NCI-H1092 (cell line): ENCODE measurements around the gene FGF21.
"Not testable (repeated sequence)": the region's sequence is repeated elsewhere in the genome, so short reads cannot be mapped to it uniquely, and the experiment has no call there.

Experiments used
- DNase-seq: peaks from one replicate; lab custom pipeline; 2025; lab: John Stamatoyannopoulos, UW

Gene FGF21

DNA sequence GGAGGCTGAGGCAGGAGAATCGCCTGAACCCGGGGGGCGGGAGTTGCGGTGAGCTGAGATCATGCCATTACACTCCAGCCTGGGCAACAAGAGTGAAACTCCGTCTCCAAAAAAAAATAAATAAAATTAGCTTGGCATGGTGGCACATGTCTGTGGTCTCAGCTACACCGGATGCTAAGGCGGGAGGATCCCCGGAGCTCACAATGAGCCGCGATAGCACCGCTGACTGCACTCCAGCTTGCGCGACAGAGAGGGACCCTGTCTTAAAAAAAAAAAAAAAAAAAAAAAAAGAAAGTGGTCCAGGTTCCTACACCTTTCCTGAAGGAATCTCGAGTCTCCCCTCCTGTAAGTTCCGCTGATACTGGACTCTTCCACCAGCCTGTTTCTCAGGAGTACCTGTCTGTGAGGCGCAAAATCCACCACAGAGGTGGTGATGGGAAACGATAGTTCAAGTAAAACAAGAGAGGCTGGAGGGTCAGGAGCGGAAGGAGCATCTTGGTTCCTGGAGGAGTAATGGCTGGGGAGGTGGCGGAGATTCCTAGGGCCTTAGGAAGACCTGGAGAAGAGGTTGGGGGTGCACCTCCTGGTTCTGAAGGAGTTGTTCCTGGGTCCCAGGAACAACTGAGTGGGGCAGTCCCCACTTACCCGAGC, 3.4 kb upstream of the FGF21 start:
- no peak for DNase-seq

GRCh38 chr19:48752496-48753365, 2.6 kb upstream of the FGF21 start, which contains the start of gene FUT1:
Gene FUT1 (minus strand): TSS chr19:48752641. CDS start chr19:48751281, 1,360 bp downstream.
- DNase-seq: peak; percentile 27

DNA sequence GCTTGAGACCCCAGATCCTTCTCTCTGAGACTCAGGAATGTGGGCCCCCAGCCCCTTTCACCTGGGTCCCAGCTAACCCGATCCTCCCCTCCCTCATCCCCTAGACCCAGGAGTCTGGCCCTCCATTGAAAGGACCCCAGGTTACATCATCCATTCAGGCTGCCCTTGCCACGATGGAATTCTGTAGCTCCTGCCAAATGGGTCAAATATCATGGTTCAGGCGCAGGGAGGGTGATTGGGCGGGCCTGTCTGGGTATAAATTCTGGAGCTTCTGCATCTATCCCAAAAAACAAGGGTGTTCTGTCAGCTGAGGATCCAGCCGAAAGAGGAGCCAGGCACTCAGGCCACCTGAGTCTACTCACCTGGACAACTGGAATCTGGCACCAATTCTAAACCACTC, 463 bp downstream of the FGF21 start:
- no peak for DNase-seq

GRCh38 chr19:48756212-48756611, 888 bp downstream of the FGF21 start:
- DNase-seq: no peak

DNA sequence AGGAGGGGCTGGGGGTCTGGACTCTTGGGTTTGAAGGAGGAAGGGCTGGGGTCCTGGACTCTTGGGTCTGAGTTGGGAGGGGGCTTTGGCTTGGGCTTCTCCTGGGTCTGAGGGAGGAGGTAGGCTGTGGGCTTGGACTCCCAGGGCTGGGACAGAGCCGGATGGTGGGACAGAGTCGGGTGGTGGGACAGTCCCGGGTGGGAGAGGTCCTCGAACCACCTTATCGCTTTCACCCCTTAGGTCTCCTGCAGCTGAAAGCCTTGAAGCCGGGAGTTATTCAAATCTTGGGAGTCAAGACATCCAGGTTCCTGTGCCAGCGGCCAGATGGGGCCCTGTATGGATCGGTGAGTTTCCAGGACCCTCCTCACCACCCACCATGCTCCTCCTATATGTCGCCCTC, 1.4 kb downstream of the FGF21 start:
- no peak for DNase-seq

- DNase-seq: no peak
Measured at GRCh38 chr19:48757089-48757675, 1.9 kb downstream of the FGF21 start.

DNA sequence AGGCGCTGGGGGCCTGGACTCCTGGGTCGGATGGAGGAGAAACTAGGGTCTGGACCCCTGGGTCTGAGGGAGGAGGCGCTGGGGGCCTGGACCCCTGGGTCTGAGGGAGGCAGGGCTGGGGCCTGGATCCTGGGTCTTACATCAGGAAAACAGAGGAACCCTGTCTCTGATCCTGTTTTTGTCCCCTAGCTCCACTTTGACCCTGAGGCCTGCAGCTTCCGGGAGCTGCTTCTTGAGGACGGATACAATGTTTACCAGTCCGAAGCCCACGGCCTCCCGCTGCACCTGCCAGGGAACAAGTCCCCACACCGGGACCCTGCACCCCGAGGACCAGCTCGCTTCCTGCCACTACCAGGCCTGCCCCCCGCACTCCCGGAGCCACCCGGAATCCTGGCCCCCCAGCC, 2.4 kb downstream of the FGF21 start:
- no peak for DNase-seq

- no peak for DNase-seq
Measured at GRCh38 chr19:48760504-48761205, 5.3 kb downstream of the FGF21 start.

DNA sequence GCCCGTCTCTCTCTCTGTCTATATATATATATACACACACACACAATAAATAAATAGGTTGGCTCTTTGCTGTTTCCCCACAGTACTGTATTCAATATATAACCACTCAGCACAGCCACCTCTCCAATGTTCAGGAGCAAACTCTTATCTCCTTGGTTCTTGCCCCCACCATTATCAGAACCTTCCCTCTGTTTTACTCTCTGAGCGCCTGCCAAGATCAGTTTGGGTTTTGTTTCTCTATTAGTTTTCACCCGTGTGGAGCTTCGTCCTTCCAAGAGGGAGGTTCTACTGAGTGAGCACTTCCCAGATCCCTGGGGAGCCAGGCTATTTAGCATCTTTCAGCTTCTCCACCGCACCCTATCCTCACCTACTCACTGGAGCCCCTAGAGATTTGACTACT, 10.5 kb downstream of the FGF21 start:
- DNase-seq: not testable (repeated sequence)

DNA sequence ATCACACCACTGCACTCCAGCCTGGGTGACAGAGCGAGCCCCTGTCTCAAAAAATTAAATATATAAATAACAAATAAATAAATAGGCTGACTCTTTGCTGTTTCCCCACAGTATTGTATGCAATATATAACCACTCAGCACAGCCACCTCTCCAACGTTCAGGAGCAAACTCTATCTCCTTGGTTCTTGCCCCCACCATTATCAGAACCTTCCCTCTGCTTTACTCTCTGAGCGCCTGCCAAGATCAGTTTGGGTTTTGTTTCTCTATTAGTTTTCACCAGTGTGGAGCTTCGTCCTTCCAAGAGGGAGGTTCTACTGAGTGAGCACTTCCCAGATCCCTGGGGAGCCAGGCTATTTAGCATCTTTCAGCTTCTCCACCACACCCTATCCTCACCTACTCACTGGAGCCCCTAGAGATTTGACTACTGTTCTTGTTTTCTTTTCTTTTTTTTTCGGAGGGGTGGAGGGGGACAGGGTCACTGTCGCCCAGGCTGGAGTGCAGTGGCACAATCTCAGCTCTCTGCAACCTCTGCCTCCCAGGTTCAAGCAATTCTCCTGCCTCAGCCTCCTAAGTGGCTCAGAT, 12.9 kb downstream of the FGF21 start:
- DNase-seq: not testable (repeated sequence)

DNA sequence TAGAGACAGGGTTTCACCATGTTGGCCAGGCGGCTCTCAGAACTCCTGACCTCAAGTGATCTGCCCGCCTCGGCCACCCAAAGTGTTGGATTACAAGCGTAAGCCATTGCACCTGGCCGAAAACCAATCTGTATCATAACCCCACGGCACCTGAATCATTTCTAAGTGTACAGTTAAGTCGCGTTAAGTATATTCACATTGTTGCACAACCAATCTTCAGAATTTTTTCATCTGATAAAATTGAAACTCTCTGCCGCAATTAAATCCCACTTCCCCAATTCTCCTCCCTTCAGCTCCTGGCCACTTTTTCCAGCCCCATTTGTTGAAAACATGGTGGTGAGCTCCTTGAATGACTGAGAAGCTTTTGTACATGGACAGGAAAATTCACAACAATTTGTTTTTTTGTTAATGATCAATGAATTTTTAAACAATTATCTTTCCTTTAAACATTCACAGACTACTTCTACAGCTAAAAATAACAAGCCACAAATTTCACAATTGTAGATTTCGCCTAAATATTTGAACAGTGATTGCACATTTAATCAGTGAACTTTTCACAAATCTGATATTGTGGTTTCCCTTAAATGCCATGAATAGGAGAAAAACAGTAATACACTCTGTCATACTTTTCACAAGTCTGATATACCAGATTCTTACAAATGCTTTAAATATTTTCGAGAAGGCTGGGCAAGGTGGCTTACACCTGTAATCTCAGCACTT, 13.8 kb downstream of the FGF21 start:
- DNase-seq: no peak

DNA sequence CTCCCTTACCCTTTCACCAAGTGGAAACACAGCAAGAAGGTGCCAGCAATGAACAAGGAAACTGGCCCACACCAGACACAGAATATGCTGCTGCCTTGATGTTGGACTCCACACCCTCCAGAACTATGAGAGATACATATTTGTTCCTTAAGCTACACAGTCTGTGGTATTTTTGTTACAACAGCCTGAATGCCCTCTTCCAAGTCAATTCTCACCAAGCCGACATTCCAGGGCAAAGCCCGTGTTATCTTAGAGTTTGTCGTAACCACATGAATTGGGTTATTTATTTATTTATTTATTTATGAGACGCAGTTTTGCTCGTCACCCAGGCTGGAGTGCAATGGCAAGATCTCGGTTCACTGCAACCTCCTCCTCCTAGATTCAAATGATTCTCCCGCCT, 14.9 kb downstream of the FGF21 start:
- DNase-seq: no peak

DNA sequence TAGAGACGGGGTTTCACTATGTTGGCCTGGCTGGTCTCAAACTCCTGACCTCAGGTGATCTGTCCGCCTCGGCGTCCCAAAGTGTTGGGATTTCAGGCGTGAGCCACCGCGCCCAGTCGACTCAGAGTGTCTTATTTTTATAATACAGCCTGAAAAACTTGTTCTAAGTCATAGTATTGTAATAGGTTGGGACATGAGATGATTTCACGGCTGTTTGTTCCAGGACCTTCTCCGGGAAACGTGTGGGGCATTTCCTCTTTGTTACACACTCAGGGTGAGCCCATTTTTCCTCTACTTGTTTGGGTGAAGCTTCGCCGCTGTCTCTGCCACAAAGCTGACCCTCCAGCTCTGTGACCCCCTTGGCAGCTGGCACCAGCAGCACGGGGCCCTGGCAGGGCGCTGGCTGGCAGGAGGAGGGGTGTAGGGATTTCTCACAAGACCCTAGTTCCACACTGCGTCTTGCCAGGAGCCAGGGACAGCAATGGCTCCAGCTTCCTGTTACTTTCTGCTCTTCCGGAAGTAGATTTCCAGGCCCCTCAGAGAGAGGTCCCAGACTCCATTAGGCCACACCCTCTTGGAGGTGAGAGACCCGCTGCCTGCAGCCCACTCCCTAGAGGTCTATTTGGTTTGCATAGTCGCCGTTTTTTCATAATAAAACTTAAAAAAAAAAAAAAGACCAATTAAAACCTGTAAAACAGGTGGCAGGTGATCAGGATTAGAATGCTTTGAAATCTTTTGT, 15.6 kb downstream of the FGF21 start:
- DNase-seq: no peak

DNA sequence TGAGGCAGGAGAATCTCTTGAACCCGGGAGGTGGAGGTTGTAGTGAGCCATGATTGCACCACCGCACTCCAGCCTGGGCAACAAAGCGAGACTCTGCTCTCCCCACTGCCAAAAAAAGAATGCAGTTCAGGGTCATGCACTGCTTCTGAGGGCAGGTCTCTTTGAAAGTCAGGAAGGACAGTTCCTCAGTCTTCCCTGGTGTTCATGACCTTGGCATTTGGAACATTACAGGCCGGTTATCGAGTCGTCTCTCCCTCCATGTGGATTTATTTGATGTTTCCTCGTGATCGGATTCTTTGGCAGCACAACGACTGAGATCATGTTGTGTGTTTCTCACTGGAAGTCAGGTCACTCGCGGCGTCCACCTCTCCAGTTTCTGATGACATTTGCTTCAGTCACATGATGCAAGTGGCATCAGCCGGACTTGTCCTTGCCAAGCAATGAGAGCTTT, 17.2 kb downstream of the FGF21 start:
- no peak for DNase-seq

GRCh38 chr19:48777139-48777538, 21.8 kb downstream of the FGF21 start:
- no peak for DNase-seq

- DNase-seq: no peak
Measured at GRCh38 chr19:48777720-48778119, 22.4 kb downstream of the FGF21 start.

DNA sequence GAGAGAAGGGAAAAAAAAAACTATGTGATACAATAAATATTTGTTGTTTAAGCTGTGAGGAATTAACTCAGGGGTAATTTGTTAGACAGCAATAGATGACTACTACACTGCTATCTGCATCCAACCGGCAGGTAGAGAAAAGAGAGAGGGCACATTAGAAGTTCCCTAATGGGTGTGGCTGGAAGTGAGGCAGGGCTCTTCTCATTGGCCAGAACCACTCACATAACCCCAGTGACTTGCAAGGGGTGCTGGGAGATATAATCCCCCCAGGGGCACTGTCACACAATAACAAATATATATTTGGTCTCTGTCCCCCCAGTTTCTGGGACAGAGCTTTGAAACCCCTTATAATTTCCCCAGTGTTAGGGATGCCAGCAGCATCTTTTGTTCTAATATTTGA, 24.3 kb downstream of the FGF21 start:
- DNase-seq: no peak

GRCh38 chr19:48780631-48781391, 25.5 kb downstream of the FGF21 start:
- no peak for DNase-seq

GRCh38 chr19:48784527-48784926, 29.2 kb downstream of the FGF21 start:
- no peak for DNase-seq

GRCh38 chr19:48786422-48786821, 31.1 kb downstream of the FGF21 start:
- not testable (repeated sequence) for DNase-seq
